HepG2 (cell line): ENCODE data around the gene HNRNPA1L2. TPM values are rescaled to one million over a fixed set of nuclear protein-coding genes. Genes with fewer than 3 reads are reported as not detected.
A peak's percentile ranks its signal among the peaks of the same experiment; 100 is the strongest.

Experiments
- CAMTA2 ChIP-seq: sonication (generic); formaldehyde crosslinking; IDR thresholded peaks from 2 replicates; pipeline ENCODE4 v1.4.0; 2020; ENCODE audit warnings: mild to moderate bottlenecking, missing genetic modification reagents, borderline replicate concordance
- KDM2A ChIP-seq: sonication (generic); formaldehyde crosslinking; IDR thresholded peaks from 2 replicates; pipeline ENCODE4 v1.4.0; 2020; ENCODE audit warnings: low read depth, missing genetic modification reagents, borderline replicate concordance
- MXD3 ChIP-seq: IDR thresholded peaks from 2 replicates; pipeline ENCODE4 v1.6.1; 2016; ENCODE audit warnings: mild to moderate bottlenecking, missing biosample characterization, missing genetic modification reagents
- NFE2L2 ChIP-seq: fragments of 150-350 bp; IDR thresholded peaks from 2 replicates; pipeline ENCODE4 v1.6.1; 2014; ENCODE audit warnings: low read length
- NKX3-1 ChIP-seq: sonication (generic); formaldehyde crosslinking; IDR thresholded peaks from 2 replicates; pipeline ENCODE4 v1.5.0; 2020; ENCODE audit warnings: missing genetic modification reagents
- PBX3 ChIP-seq: sonication (generic); formaldehyde crosslinking; IDR thresholded peaks from 2 replicates; pipeline ENCODE4 v1.8.1; 2023; ENCODE audit warnings: missing genetic modification reagents, inconsistent platforms, borderline replicate concordance
- SP4 ChIP-seq: sonication (generic); formaldehyde crosslinking; IDR thresholded peaks from 2 replicates; pipeline ENCODE4 v1.8.1; 2023; ENCODE audit warnings: mild to moderate bottlenecking, missing genetic modification reagents
- ZBTB39 ChIP-seq: sonication (generic); formaldehyde crosslinking; IDR thresholded peaks from 2 replicates; pipeline ENCODE4 v1.5.0; 2020; ENCODE audit warnings: missing genetic modification reagents
- ZFP36L1 ChIP-seq: sonication (generic); formaldehyde crosslinking; IDR thresholded peaks from 2 replicates; pipeline ENCODE4 v1.8.0; 2022; ENCODE audit warnings: mild to moderate bottlenecking, missing genetic modification reagents, moderate library complexity
- ZKSCAN5 ChIP-seq: sonication (generic); formaldehyde crosslinking; IDR thresholded peaks from 2 replicates; pipeline ENCODE4 v1.5.1; 2020; ENCODE audit warnings: mild to moderate bottlenecking, missing genetic modification reagents
- ZNF207 ChIP-seq: fragments of 450-650 bp; IDR thresholded peaks from 2 replicates; pipeline ENCODE4 v1.6.1; 2016; ENCODE audit warnings: antibody characterized with exemption, borderline replicate concordance
- ZNF232 ChIP-seq: sonication (generic); formaldehyde crosslinking; IDR thresholded peaks from 2 replicates; pipeline ENCODE4 v1.4.0; 2020; ENCODE audit warnings: missing genetic modification reagents, borderline replicate concordance
- ZNF33A ChIP-seq: sonication (generic); formaldehyde crosslinking; IDR thresholded peaks from 2 replicates; pipeline ENCODE4 v1.5.1; 2020; ENCODE audit warnings: missing genetic modification reagents, mild to moderate bottlenecking, moderate library complexity, borderline replicate concordance
- ZNF446 ChIP-seq: sonication (generic); formaldehyde crosslinking; IDR thresholded peaks from 2 replicates; pipeline ENCODE4 v1.5.0; 2020; ENCODE audit warnings: mild to moderate bottlenecking, missing genetic modification reagents
- ZNF468 ChIP-seq: sonication (generic); formaldehyde crosslinking; IDR thresholded peaks from 2 replicates; pipeline ENCODE4 v1.8.0; 2022; ENCODE audit warnings: mild to moderate bottlenecking, moderate library complexity, missing genetic modification reagents
- ZNF720 ChIP-seq: sonication (generic); formaldehyde crosslinking; IDR thresholded peaks from 2 replicates; pipeline ENCODE4 v1.4.0; 2020; ENCODE audit warnings: missing genetic modification reagents
- ZSCAN9 ChIP-seq: IDR thresholded peaks from 2 replicates; pipeline ENCODE4 v1.6.1; 2016; ENCODE audit warnings: borderline replicate concordance
- polyA plus RNA-seq, 8 experiments: library from polyadenylated mRNA; depleted of rRNA in 3 of 8; stranded (reverse) in 7 of 8; unstranded in 1 of 8; fragments of >200 nt; fragmentation: Illumina TruSeq in 4 of 8; extraction: Trizol in 4 of 8; gene quantifications; 2 replicates each; pipeline versions ENCODE4 v1.2.1 to v1.2.3, GENCODE V29; 2011 to 2016; ENCODE audit warnings: low read depth in 4 of 8, missing spikeins in 1 of 8, mixed read lengths in 1 of 8; ENCODE audit not compliant: insufficient read depth in 1 of 8
- total RNA-seq, 5 experiments: library from RNA; depleted of rRNA; stranded (reverse); fragments of >200 nt; fragmentation: Illumina TruSeq; extraction: Trizol; gene quantifications; 2 replicates each; pipeline ENCODE4 v1.2.3, GENCODE V29; 2016; ENCODE audit warnings: low read depth in 1 of 5
- TF ChIP-seq, protein P1 (sequence below): sonication (generic); formaldehyde crosslinking; IDR thresholded peaks from 2 replicates; pipeline ENCODE4 v1.4.0; 2020; ENCODE audit warnings: missing genetic modification reagents
- TF ChIP-seq, protein P2 (sequence below): IDR thresholded peaks from 2 replicates; pipeline ENCODE4 v1.6.1; 2016; ENCODE audit warnings: low read depth, borderline replicate concordance
- TF ChIP-seq, protein P3 (sequence below): sonication (generic); formaldehyde crosslinking; IDR thresholded peaks from 2 replicates; pipeline ENCODE4 v1.5.0; 2020; ENCODE audit warnings: mild to moderate bottlenecking, missing genetic modification reagents

The HNRNPA1L2 gene
- total and polyA plus RNA-seq, 2 of the 13 experiments (the other 11 are each of a cell fraction or from before 2014, with no cell fraction given) = 3.6 to 7.1 TPM

GRCh38 chr13:52652196-52652979 lies 10.2 kb downstream of the HNRNPA1L2 start, which contains the start of gene SUGT1 (continued):
- TF ChIP-seq, protein P1, sequence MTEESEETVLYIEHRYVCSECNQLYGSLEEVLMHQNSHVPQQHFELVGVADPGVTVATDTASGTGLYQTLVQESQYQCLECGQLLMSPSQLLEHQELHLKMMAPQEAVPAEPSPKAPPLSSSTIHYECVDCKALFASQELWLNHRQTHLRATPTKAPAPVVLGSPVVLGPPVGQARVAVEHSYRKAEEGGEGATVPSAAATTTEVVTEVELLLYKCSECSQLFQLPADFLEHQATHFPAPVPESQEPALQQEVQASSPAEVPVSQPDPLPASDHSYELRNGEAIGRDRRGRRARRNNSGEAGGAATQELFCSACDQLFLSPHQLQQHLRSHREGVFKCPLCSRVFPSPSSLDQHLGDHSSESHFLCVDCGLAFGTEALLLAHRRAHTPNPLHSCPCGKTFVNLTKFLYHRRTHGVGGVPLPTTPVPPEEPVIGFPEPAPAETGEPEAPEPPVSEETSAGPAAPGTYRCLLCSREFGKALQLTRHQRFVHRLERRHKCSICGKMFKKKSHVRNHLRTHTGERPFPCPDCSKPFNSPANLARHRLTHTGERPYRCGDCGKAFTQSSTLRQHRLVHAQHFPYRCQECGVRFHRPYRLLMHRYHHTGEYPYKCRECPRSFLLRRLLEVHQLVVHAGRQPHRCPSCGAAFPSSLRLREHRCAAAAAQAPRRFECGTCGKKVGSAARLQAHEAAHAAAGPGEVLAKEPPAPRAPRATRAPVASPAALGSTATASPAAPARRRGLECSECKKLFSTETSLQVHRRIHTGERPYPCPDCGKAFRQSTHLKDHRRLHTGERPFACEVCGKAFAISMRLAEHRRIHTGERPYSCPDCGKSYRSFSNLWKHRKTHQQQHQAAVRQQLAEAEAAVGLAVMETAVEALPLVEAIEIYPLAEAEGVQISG (CRISPR knock-in tag) = peak; percentile 99
- peak; percentile 16; the same call in 1 of the 2 replicates for TF ChIP-seq ZFP36L1 (CRISPR knock-in tag)
- TF ChIP-seq ZNF446 (CRISPR knock-in tag) = peak; percentile 80
- TF ChIP-seq CAMTA2 (CRISPR knock-in tag) = no peak
- TF ChIP-seq NFE2L2 = no peak
- TF ChIP-seq MXD3 (CRISPR knock-in tag) = peak; percentile 65
- peak; percentile 68; the same call in 1 of the 2 replicates for TF ChIP-seq NKX3-1 (CRISPR knock-in tag)
- 0 out of 2 replicates have a peak, but pooled peaks have one; percentile 17 for TF ChIP-seq PBX3 (CRISPR knock-in tag)
- TF ChIP-seq SP4 (CRISPR knock-in tag) = peak; percentile 41; the same call in 1 of the 2 replicates
- 0 out of 2 replicates have a peak, but pooled peaks have one; percentile 31 for TF ChIP-seq ZNF468 (CRISPR knock-in tag)
- TF ChIP-seq, protein P2, sequence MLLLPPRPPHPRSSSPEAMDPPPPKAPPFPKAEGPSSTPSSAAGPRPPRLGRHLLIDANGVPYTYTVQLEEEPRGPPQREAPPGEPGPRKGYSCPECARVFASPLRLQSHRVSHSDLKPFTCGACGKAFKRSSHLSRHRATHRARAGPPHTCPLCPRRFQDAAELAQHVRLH (CRISPR knock-in tag) = peak; percentile 11; the same call in 1 of the 2 replicates
- peak; percentile 93 for TF ChIP-seq KDM2A (CRISPR knock-in tag)
- TF ChIP-seq, protein P3, sequence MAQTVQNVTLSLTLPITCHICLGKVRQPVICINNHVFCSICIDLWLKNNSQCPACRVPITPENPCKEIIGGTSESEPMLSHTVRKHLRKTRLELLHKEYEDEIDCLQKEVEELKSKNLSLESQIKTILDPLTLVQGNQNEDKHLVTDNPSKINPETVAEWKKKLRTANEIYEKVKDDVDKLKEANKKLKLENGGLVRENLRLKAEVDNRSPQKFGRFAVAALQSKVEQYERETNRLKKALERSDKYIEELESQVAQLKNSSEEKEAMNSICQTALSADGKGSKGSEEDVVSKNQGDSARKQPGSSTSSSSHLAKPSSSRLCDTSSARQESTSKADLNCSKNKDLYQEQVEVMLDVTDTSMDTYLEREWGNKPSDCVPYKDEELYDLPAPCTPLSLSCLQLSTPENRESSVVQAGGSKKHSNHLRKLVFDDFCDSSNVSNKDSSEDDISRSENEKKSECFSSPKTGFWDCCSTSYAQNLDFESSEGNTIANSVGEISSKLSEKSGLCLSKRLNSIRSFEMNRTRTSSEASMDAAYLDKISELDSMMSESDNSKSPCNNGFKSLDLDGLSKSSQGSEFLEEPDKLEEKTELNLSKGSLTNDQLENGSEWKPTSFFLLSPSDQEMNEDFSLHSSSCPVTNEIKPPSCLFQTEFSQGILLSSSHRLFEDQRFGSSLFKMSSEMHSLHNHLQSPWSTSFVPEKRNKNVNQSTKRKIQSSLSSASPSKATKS = peak; percentile 9; the same call in 1 of the 2 replicates
- peak; percentile 95; the same call in 1 of the 2 replicates for TF ChIP-seq ZNF33A
- no peak for TF ChIP-seq ZKSCAN5 (CRISPR knock-in tag)
- no peak for TF ChIP-seq ZNF207
- peak; percentile 87 for TF ChIP-seq ZSCAN9 (CRISPR knock-in tag)
- TF ChIP-seq ZBTB39 (CRISPR knock-in tag) = no peak
- peak; percentile 68; the same call in 1 of the 2 replicates for TF ChIP-seq ZNF232 (CRISPR knock-in tag)
- TF ChIP-seq ZNF720 (CRISPR knock-in tag) = no peak
